ENCODE data around the gene IL1F10.

The IL1F10 gene

GRCh38 chr2:113067681-113068080 is at the start of gene IL1F10:
IL1F10 (plus strand) TSS chr2:113067970; CDS start chr2:113072739, 4,769 bp downstream.
- DNase-seq (ENCODE audit: low read depth in 2 of 2) = no peak

- no peak for DNase-seq (ENCODE audit: low read depth in 2 of 2)
Measured at GRCh38 chr2:113018509-113018908, 49.3 kb upstream of the IL1F10 start.

- no peak for DNase-seq (ENCODE audit: low read depth in 2 of 2)
Measured at GRCh38 chr2:113021312-113021711, 46.5 kb upstream of the IL1F10 start.

- no peak for DNase-seq (ENCODE audit: low read depth in 2 of 2)
Measured at GRCh38 chr2:113024764-113025163, 43.0 kb upstream of the IL1F10 start.

GRCh38 chr2:113025737-113026136 is 42.0 kb upstream of the IL1F10 start:
- no peak for DNase-seq (ENCODE audit: low read depth in 2 of 2)

- DNase-seq (ENCODE audit: low read depth in 2 of 2) = no peak
Measured at GRCh38 chr2:113027691-113028090, 40.1 kb upstream of the IL1F10 start.

GRCh38 chr2:113028112-113028511 is 39.7 kb upstream of the IL1F10 start:
- DNase-seq (ENCODE audit: low read depth in 2 of 2) = no peak

- no peak for DNase-seq (ENCODE audit: low read depth in 2 of 2)
Measured at GRCh38 chr2:113032737-113033136, 35.0 kb upstream of the IL1F10 start.

- DNase-seq (ENCODE audit: low read depth in 2 of 2) = no peak
Measured at GRCh38 chr2:113034016-113034415, 33.8 kb upstream of the IL1F10 start.

- DNase-seq (ENCODE audit: low read depth in 2 of 2) = no peak
Measured at GRCh38 chr2:113036763-113037162, 31.0 kb upstream of the IL1F10 start.

GRCh38 chr2:113038291-113038690 is 29.5 kb upstream of the IL1F10 start:
- DNase-seq (ENCODE audit: low read depth in 2 of 2) = no peak

- no peak for DNase-seq (ENCODE audit: low read depth in 2 of 2)
Measured at GRCh38 chr2:113039158-113039557, 28.6 kb upstream of the IL1F10 start.

GRCh38 chr2:113039719-113040118 is 28.1 kb upstream of the IL1F10 start:
- no peak for DNase-seq (ENCODE audit: low read depth in 2 of 2)

- DNase-seq (ENCODE audit: low read depth in 2 of 2) = no peak
Measured at GRCh38 chr2:113041871-113042270, 25.9 kb upstream of the IL1F10 start.

GRCh38 chr2:113046465-113046864 is 21.3 kb upstream of the IL1F10 start:
- no peak for DNase-seq (ENCODE audit: low read depth in 2 of 2)

- DNase-seq (ENCODE audit: low read depth in 2 of 2) = no peak
Measured at GRCh38 chr2:113050921-113051895, 16.6 kb upstream of the IL1F10 start.

- no peak for DNase-seq (ENCODE audit: low read depth in 2 of 2)
Measured at GRCh38 chr2:113052396-113052917, 15.3 kb upstream of the IL1F10 start, which contains the start of gene IL36B. IL36B (minus strand) TSS chr2:113052867.

GRCh38 chr2:113053666-113054065 is 14.1 kb upstream of the IL1F10 start:
- no peak for DNase-seq (ENCODE audit: low read depth in 2 of 2)

- DNase-seq (ENCODE audit: low read depth in 2 of 2) = no peak
Measured at GRCh38 chr2:113054066-113054465, 13.7 kb upstream of the IL1F10 start.

GRCh38 chr2:113056521-113056920 is 11.2 kb upstream of the IL1F10 start:
- DNase-seq (ENCODE audit: low read depth in 2 of 2) = no peak

- no peak for DNase-seq (ENCODE audit: low read depth in 2 of 2)
Measured at GRCh38 chr2:113057117-113057516, 10.7 kb upstream of the IL1F10 start.

- DNase-seq (ENCODE audit: low read depth in 2 of 2) = no peak
Measured at GRCh38 chr2:113058411-113058994, 9.3 kb upstream of the IL1F10 start.

All from stimulated activated CD4-positive, alpha-beta T cell treated with anti-CD3 and anti-CD28 coated beads, Interleukin-1b, Interleukin-23, amount 100 ng/mL, for 4 hours (primary cell).